GM13976 (cell line): ENCODE results near the gene OS9.

Source experiments
- DNase-seq: peaks from one replicate; pipeline ENCODE4 v3.0.0; 2012; ENCODE audit warnings: low spot score
- CTCF ChIP-seq: IDR thresholded peaks from 2 replicates; pipeline ENCODE4 v1.5.1; 2012; ENCODE audit warnings: borderline replicate concordance, mild to moderate bottlenecking; ENCODE audit not compliant: insufficient read depth; ENCODE audit errors: extremely low read depth, missing control alignments, control extremely low read depth
- in situ Hi-C: fragments of 300-500 bp; cut with MboI; formaldehyde crosslinking; loops from one replicate; pipeline ENCODE4 v1.12.0; 2022; ENCODE audit warnings: low sequenced_read_pairs, mixed read lengths, inconsistent platforms; ENCODE audit not compliant: unreplicated experiment

The OS9 gene

GRCh38 chr12:57724936-57725740 lies 31.2 kb downstream of the OS9 start:
- in situ Hi-C loops, result no loop called here
- peak; percentile 37 for DNase-seq
- TF ChIP-seq CTCF, result no peak

GRCh38 chr12:57725851-57726150 lies 31.9 kb downstream of the OS9 start:
- in situ Hi-C loops, result no loop called here
- no peak for TF ChIP-seq CTCF
- peak; percentile 35 for DNase-seq

GRCh38 chr12:57726151-57726883 lies 32.4 kb downstream of the OS9 start:
- in situ Hi-C loops, result no loop called here
- peak; percentile 68 for DNase-seq
- TF ChIP-seq CTCF, result no peak

GRCh38 chr12:57726884-57727757 lies 33.2 kb downstream of the OS9 start:
- in situ Hi-C loops, result no loop called here
- TF ChIP-seq CTCF, result no peak
- DNase-seq, result peak; percentile 32

GRCh38 chr12:57727758-57728395 lies 33.9 kb downstream of the OS9 start:
- TF ChIP-seq CTCF, result no peak
- in situ Hi-C loops, result no loop called here
- DNase-seq, result peak; percentile 15

GRCh38 chr12:57729321-57729844 lies 35.5 kb downstream of the OS9 start:
- in situ Hi-C loops, result no loop called here
- no peak for DNase-seq

More at GRCh38 chr12:57729321-57729844, 35.5 kb downstream of the OS9 start:
- TF ChIP-seq CTCF, result no peak
